K562 (cell line): ENCODE measurements around the gene RABL6. TPM values are rescaled to one million over a fixed set of nuclear protein-coding genes. Genes with fewer than 3 reads are reported as not detected.

ENCODE experiments used
- AFF4 ChIP-seq: sonication (generic); formaldehyde crosslinking; IDR thresholded peaks from 2 replicates; pipeline ENCODE4 v1.8.0; 2023; ENCODE audit warnings: mild to moderate bottlenecking, missing genetic modification reagents
- E2F6 ChIP-seq, 2 experiments: IDR thresholded peaks; 2 replicates each; pipeline ENCODE4 v1.6.1; 2011; ENCODE audit warnings: borderline replicate concordance in 1 of 2, control low read depth in 1 of 2, low read depth in 1 of 2, low read length in 1 of 2, mild to moderate bottlenecking in 1 of 2, mixed read lengths in 1 of 2, moderate library complexity in 1 of 2; ENCODE audit not compliant: insufficient read depth in 1 of 2, insufficient read length in 1 of 2, poor library complexity in 1 of 2, severe bottlenecking in 1 of 2; ENCODE audit errors: extremely low read depth in 1 of 2
- FOXA1 ChIP-seq: fragments of 450-650 bp; IDR thresholded peaks from 2 replicates; pipeline ENCODE4 v1.6.1; 2016; ENCODE audit warnings: mild to moderate bottlenecking, borderline replicate concordance
- HMGN3 ChIP-seq: IDR thresholded peaks from 2 replicates; pipeline ENCODE4 v1.6.1; 2011; ENCODE audit warnings: borderline replicate concordance, low read depth, mild to moderate bottlenecking, mixed read lengths, low read length; ENCODE audit not compliant: insufficient read length; ENCODE audit errors: extremely low read depth
- POLR2G ChIP-seq: fragments of 200-400 bp; formaldehyde crosslinking; IDR thresholded peaks from 2 replicates; pipeline ENCODE4 v1.6.1; 2017; ENCODE audit warnings: low read depth, mild to moderate bottlenecking, antibody characterized with exemption, low read length, moderate library complexity
- TFAP4 ChIP-seq: sonication (generic); formaldehyde crosslinking; IDR thresholded peaks from 2 replicates; pipeline ENCODE4 v1.8.0; 2022; ENCODE audit warnings: missing genetic modification reagents, mild to moderate bottlenecking, moderate library complexity, borderline replicate concordance
- ZFP30 ChIP-seq: fragments of 250-450 bp; sonication (Bioruptor Pico); IDR thresholded peaks from 2 replicates; pipeline ENCODE4 v1.8.0; 2022; ENCODE audit warnings: moderate library complexity, mild to moderate bottlenecking, inconsistent platforms, borderline replicate concordance
- ZNF175 ChIP-seq: fragments of 200-800 bp; sonication (Bioruptor generic); IDR thresholded peaks from 2 replicates; pipeline ENCODE4 v1.6.1; 2016; ENCODE audit warnings: low read depth, mild to moderate bottlenecking, missing genetic modification characterization, missing compliant biosample characterization
- ZNF57 ChIP-seq: fragments of 450-650 bp; formaldehyde crosslinking; IDR thresholded peaks from 2 replicates; pipeline ENCODE4 v1.4.0; 2020; ENCODE audit warnings: mild to moderate bottlenecking, moderate library complexity
- polyA plus RNA-seq, 8 experiments: library from polyadenylated mRNA; depleted of rRNA in 4 of 8; stranded (reverse) in 5 of 8; unstranded in 3 of 8; fragments of >200 nt; fragmentation: Nextera tagmentation in 2 of 8; fragmentation: Illumina TruSeq in 1 of 8; extraction: Ambion mirVana in 2 of 8; extraction: Trizol in 1 of 8; gene quantifications; 2 replicates each; pipeline versions ENCODE4 v1.2.1 to v1.2.3, GENCODE V29; 2011 to 2014; ENCODE audit warnings: inconsistent platforms in 1 of 8, missing spikeins in 1 of 8
- total RNA-seq, 7 experiments: library from RNA; depleted of rRNA in 6 of 7; stranded (reverse); fragments of >200 nt in 6 of 7; fragmentation: Illumina TruSeq in 2 of 7; extraction: Trizol in 2 of 7; gene quantifications; 2 replicates each; pipeline versions ENCODE4 v1.2.1 to v1.2.3, GENCODE V29; 2011 to 2021; ENCODE audit warnings: low replicate concordance in 1 of 7

RABL6 gene
- total and polyA plus RNA-seq, 9 of the 15 experiments (the other 6 are each of a cell fraction or from before 2014, with no cell fraction given) = 5.6 to 181 (median 84.5) TPM

DNA sequence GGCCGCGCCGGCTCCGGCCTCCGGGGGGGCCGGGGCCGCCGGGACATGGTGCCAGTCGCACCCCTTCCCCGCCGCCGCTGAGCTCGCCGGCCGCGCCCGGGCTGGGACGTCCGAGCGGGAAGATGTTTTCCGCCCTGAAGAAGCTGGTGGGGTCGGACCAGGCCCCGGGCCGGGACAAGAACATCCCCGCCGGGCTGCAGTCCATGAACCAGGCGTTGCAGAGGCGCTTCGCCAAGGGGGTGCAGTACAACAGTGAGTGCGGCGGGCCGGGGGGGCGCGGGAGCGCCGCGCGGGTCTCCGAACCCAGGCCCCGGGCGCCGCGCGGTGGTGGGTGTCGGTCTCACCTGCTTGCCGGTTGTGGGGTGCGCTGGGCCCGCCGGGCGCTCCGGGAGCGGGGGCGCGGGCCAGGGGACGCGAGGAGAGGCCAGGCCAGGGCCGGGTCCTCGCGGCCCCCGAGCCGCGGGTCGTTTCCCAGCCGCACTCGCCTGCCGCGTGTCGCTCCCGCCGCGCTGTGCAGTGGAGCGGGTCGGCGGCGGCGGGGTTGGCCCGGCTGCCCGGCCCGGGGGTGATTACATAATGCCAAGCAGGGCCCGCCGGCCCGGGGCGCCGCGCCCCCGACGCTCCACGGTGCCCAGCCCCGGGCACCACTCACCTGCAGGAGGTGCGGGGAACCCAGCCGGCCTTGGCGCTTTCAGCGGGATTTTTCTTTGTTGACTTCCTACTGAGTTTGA, 492 bp downstream of the RABL6 start (continued):
- TF ChIP-seq TFAP4 = no peak
- peak; percentile 18 to 89 for TF ChIP-seq E2F6 (IDR thresholded peaks at IDR 0.05; ENCODE audit: borderline replicate concordance in 1 of 2, extremely low read depth in 1 of 2, insufficient read depth in 1 of 2, insufficient read length in 1 of 2, low read depth in 1 of 2, low read length in 1 of 2, poor library complexity in 1 of 2, severe bottlenecking in 1 of 2)
- peak; percentile 39 for TF ChIP-seq HMGN3
- 0 out of 2 replicates have a peak, but pooled peaks have one; percentile 41 for TF ChIP-seq AFF4 (CRISPR knock-in tag)
- no peak for TF ChIP-seq ZFP30 (CRISPR knock-in tag)
- no peak for TF ChIP-seq FOXA1
- TF ChIP-seq ZNF175 (CRISPR knock-in tag) = no peak
- TF ChIP-seq ZNF57 (CRISPR knock-in tag) = no peak
- TF ChIP-seq POLR2G = peak; percentile 74
